ENCODE measurements around the gene STRN3. TPM values are rescaled to one million over a fixed set of nuclear protein-coding genes. Genes with fewer than 3 reads are reported as not detected.
A peak's percentile ranks its signal among the peaks of the same experiment; 100 is the strongest.
"Not testable (repeated sequence)": the region's sequence is repeated elsewhere in the genome, so short reads cannot be mapped to it uniquely, and the experiment has no call there.

Gene STRN3
- polyA plus RNA-seq, 3 donors, result 49.6 to 51.7 (median 51.6) TPM

GRCh38 chr14:31004007-31004406 lies 22.2 kb downstream of the STRN3 start:
- DNase-seq (ENCODE audit: low read depth in 3 of 3, low spot score in 2 of 3), result not testable (repeated sequence)

DNA sequence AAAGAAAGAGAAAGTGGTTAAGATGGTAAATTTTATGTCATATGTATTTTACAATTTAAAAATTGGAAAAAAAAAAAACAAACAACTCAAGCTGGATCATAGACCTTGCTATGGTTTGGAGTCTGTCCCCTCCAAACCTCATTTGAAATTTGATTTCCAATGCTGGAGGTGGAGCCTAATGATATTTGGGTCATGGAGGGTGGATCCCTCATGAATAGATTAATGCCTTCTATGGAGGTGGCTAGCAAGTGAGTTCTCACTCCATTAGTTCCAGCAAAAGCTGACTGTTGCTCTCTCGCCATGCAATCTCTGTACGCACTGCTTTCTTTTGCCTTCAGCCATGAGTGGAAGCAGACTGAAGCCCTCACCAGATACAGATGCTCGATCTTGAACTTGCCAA lies 22.9 kb downstream of the STRN3 start:
- DNase-seq (ENCODE audit: low read depth in 3 of 3, low spot score in 2 of 3), result no peak

- DNase-seq (ENCODE audit: low read depth in 3 of 3, low spot score in 2 of 3), result no peak
Measured at GRCh38 chr14:31001339-31001658, 24.9 kb downstream of the STRN3 start.

- no peak for DNase-seq (ENCODE audit: low read depth in 3 of 3, low spot score in 2 of 3)
Measured at GRCh38 chr14:31000629-31001338, 25.4 kb downstream of the STRN3 start.

- no peak for DNase-seq (ENCODE audit: low read depth in 3 of 3, low spot score in 2 of 3)
Measured at GRCh38 chr14:30999038-30999773, 27.0 kb downstream of the STRN3 start.

DNA sequence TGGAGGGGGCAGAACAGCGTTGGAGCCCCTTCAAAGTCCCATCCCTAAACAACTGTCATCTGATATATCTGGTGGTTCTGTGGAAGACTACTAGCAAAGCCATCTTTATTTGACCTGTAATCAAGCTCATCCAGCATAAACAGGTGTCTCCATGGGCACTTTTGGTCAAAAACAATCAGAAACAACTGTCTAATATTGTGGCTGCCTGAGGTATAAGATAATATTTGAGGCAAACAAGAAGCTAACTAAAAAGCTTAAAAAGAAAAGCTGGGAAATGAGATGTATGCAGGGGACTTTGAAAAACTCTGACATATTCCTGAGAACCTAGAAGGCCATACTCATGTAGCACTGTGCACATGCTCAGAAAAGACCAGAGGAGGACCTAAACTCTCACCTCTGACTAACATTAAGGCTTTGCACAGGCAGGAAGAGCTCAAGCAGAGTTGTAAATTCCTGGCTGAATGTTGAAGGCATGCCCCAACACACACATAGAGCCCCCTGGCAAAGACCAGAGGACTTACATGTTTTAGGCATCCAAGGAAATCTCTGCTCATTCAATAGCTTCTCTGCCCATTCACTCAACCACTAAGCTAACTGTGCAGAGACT lies 28.0 kb downstream of the STRN3 start:
- DNase-seq (ENCODE audit: low read depth in 3 of 3, low spot score in 2 of 3), result no peak

- DNase-seq (ENCODE audit: low read depth in 3 of 3, low spot score in 2 of 3), result no peak
Measured at GRCh38 chr14:30996892-30997659, 29.1 kb downstream of the STRN3 start.

DNA sequence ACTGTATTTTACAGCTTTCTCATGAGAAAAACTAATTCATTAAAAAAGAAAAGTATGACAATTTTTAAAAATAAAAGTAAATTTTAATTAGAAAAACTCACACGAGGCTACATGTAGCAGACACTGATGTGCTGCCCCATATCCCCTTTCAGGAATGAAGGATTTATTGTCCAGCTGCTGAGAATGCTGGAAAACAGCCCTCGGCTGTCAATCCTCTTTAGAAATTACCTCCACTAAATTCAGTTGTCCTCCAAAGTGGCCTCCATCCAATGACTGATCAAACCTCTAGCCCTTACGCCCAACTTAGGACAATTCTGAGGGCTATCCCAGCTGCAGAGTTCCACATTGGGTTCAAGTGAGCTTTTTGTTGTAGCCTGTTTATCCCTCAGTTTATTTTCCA lies 30.5 kb downstream of the STRN3 start:
- no peak for DNase-seq (ENCODE audit: low read depth in 3 of 3, low spot score in 2 of 3)

- DNase-seq (ENCODE audit: low read depth in 3 of 3, low spot score in 2 of 3), result no peak
Measured at GRCh38 chr14:30994681-30995620, 31.2 kb downstream of the STRN3 start.

GRCh38 chr14:30993071-30993470 lies 33.1 kb downstream of the STRN3 start:
- DNase-seq (ENCODE audit: low read depth in 3 of 3, low spot score in 2 of 3), result no peak

DNA sequence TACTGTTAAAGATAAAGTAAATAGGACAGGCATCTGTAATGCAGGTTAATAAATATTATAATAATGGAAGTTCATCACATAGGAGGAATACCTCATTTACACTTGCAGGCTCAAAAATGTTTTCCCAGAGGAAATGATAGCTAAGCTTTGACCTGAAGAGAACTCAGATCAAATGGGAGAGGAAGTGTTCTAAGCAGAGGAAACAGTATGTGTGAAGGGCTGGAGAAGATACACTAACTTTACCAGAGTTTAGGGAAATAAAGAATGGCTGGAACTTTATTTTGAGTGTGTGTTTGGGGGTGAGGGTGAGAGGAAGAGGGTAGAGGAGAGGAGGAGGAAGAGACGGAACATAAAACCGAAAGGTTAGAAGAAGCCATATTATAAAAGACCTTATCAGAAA lies 34.8 kb downstream of the STRN3 start:
- DNase-seq (ENCODE audit: low read depth in 3 of 3, low spot score in 2 of 3), result no peak

DNA sequence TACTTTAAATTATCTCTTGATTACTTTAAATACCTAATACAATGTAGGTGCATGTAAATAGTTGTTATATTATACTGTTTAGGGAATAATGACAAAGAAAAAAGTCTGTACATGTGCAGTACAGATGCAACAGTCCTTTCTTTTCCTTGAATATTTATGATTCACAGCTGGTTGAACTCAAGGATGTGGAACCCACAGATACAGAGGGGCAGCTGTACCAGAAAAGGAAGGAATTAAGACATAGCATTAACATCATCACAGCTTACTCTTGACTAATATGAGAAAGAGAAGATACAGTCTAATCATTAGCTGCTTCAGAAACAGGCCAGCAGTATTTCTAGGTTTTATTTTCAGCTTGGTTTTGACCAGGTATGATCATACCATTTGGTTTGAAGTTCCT lies 35.4 kb downstream of the STRN3 start:
- DNase-seq (ENCODE audit: low read depth in 3 of 3, low spot score in 2 of 3), result no peak

- DNase-seq (ENCODE audit: low read depth in 3 of 3, low spot score in 2 of 3), result no peak
Measured at GRCh38 chr14:30988509-30988908, 37.7 kb downstream of the STRN3 start.

DNA sequence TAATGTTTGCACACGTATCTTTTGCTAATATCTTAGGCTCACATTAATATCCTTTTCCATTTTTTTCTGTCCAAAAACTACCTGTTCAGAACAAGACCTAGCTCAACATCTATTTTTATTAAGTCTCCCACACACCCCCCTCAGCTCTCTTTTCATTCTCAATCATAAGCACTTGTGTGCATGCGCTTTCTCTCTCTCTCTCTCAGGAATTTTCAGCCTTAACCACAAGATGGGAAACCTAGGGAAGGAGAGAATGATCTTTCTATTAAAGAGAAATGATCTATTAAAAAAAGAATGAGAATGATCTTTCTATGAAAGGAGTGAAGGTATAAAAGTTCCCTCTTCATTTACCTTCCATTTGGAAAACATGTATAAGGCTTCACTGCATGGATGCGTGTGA lies 40.4 kb downstream of the STRN3 start:
- no peak for DNase-seq (ENCODE audit: low read depth in 3 of 3, low spot score in 2 of 3)

GRCh38 chr14:30983858-30984257 lies 42.3 kb downstream of the STRN3 start:
- DNase-seq (ENCODE audit: low read depth in 3 of 3, low spot score in 2 of 3), result no peak

DNA sequence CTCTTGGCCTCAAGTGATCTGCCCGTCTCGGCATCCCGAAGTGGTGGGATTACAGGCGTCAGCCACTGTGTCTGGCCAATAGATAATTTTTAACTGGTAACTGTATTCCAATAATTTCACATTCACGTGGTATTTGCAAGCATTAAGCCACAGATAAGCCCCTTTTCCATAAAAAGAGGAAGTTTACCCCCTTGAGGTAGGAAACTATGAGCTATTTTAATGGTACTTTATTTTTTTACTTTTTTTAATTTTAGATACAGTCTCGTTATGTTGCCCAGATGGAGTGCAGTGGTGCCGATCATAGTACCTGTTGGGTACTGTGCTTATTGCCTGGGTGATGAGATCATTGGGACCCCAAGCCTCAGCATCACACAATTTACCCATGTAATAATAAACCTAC lies 43.6 kb downstream of the STRN3 start:
- DNase-seq (ENCODE audit: low read depth in 3 of 3, low spot score in 2 of 3), result no peak

DNA sequence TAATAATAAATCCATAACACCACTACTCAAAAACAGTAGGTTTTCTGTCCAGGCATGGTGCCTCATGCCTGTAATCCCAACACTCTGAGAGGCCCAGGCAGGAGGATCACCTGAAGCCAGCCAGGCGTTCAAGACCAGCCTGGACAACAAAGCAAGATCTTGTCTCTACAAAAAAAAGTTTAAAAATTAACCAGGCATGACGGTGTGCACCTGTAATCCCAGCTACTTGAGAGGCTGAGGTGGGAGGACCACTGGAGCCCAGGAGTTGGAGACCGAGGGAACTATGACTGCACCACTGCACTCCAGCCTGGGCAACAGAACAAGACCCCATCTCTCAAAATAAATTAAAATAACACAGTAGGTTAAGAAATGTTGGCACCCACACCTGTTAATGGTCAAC lies 45.2 kb downstream of the STRN3 start:
- no peak for DNase-seq (ENCODE audit: low read depth in 3 of 3, low spot score in 2 of 3)

GRCh38 chr14:30980106-30980704 lies 46.0 kb downstream of the STRN3 start:
- peak in 2 of 3 donors; percentile 15 to 38 for DNase-seq (ENCODE audit: low read depth in 3 of 3, low spot score in 2 of 3)

GRCh38 chr14:30977752-30978151 lies 48.4 kb downstream of the STRN3 start:
- DNase-seq (ENCODE audit: low read depth in 3 of 3, low spot score in 2 of 3), result no peak

DNA sequence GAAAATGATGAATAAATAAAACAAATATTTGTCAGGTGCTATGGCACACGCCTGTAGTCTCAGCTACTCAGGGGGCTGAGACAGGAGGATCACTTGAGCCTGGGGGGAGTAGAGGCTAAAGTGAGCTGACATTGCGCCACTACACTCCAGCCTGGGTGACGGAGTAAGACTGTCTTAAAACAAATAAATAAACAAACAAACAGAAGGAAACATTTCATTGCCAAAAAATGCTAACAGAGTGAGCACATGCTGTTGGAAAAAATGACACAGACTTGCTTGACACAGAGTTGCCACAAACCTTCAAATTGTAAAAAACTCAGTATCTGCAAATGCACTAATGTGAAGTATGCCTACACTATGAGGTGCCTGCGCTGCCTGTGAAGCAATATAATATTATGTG lies 51.6 kb downstream of the STRN3 start:
- DNase-seq (ENCODE audit: low read depth in 3 of 3, low spot score in 2 of 3), result no peak
